Body of pancreas (tissue), 4 donors: ENCODE measurements around the gene PRMT2. TPM values are rescaled to one million over a fixed set of nuclear protein-coding genes. Genes with fewer than 3 reads are reported as not detected.

Experiments
- ATAC-seq: fragments of 150-250 bp; one replicate; pipeline ENCODE4 v1.9.1; 2016
- DNase-seq, 4 donors: peaks; one replicate each; pipeline ENCODE4 v3.0.0-alpha.2; 2019
- H3K27ac ChIP-seq, 4 donors: fragments of 200-600 bp; sonication (generic); 1 replicate in 3 of 4; 2 replicates in 1 of 4; pipeline versions ENCODE4 v1.5.1 to v1.6.1; 2016 to 2019; ENCODE audit warnings: mild to moderate bottlenecking in 1 of 4, mixed read lengths in 1 of 4, moderate library complexity in 1 of 4
- H3K27me3 ChIP-seq, 2 donors: fragments of 200-600 bp; sonication (generic); one replicate each; pipeline ENCODE4 v1.6.0; 2016; ENCODE audit warnings: mild to moderate bottlenecking in 1 of 2
- H3K36me3 ChIP-seq, 2 donors: fragments of 200-600 bp; sonication (generic); replicated peaks in 1 of 2; 2 replicates each; pipeline ENCODE4 v1.5.1; 2016; ENCODE audit warnings: low read depth in 2 of 2; ENCODE audit not compliant: insufficient read depth in 1 of 2
- H3K4me1 ChIP-seq: fragments of 200-600 bp; sonication (generic); one replicate; pipeline ENCODE4 v1.6.0; 2016
- H3K4me3 ChIP-seq, 2 donors: fragments of 200-600 bp; sonication (generic); 1 replicate in 1 of 2; 2 replicates in 1 of 2; pipeline ENCODE4 v1.5.1; 2016 to 2019
- H3K9me3 ChIP-seq, 3 donors: fragments of 200-600 bp; sonication (generic); 1 replicate in 2 of 3; 2 replicates in 1 of 3; pipeline ENCODE4 v1.5.1; 2016
- CTCF ChIP-seq, 7 experiments: fragments of 450-650 bp in 4 of 7; fragments of 200-600 bp in 3 of 7; sonication (generic) in 3 of 7; IDR thresholded peaks; one replicate each; pipeline ENCODE4 v1.5.1; 2016 to 2019; ENCODE audit warnings: antibody characterized with exemption in 7 of 7
- POLR2A ChIP-seq, 3 donors: fragments of 450-650 bp; IDR thresholded peaks; one replicate each; pipeline ENCODE4 v1.6.1; 2016; ENCODE audit warnings: antibody characterized with exemption in 3 of 3, mild to moderate bottlenecking in 2 of 3
- WGBS, 2 donors: methylation state at CpG; one replicate each; pipeline ENCODE4 v1.1.5; 2017; 5-methylcytosine and 5-hydroxymethylcytosine counted together
- intact Hi-C: fragments of 100-400 bp; cut with DNase I; formaldehyde crosslinking; loops from one replicate; pipeline ENCODE4 v1.15.1; 2023
- total RNA-seq, 2 donors: library from RNA; depleted of rRNA; stranded (reverse); fragments of >200 nt; gene quantifications; one replicate each; pipeline ENCODE4 v1.1.0, GENCODE V29; 2016

The PRMT2 gene
- total RNA-seq, 2 donors from 2014 or later: 30.0 to 63.6 TPM

GRCh38 chr21:46603228-46603627 lies 32.2 kb upstream of the PRMT2 start:
- Histone ChIP-seq H3K4me3 (no peak overlapping the region), H3K36me3 (no peaks in the 10 kb centered on the region), H3K9me3 (no peaks in the 10 kb centered on the region), H3K27me3 (no peaks in the 10 kb centered on the region), H3K4me1 (peaks cover 10% of the 10 kb centered on the region), H3K27ac (no peak overlapping the region)
- WGBS, 2 donors: 34 to 41% methylated on average over 8 to 9 of the region's 9 CpGs
- DNase-seq (no peak), ATAC-seq (no peak)
- intact Hi-C loops: no loop called here
- TF ChIP-seq POLR2A (IDR thresholded peaks at IDR 0.05) (no peak), CTCF (IDR thresholded peaks at IDR 0.05) (no peak)

GRCh38 chr21:46604329-46604974 lies 31.0 kb upstream of the PRMT2 start:
- Histone ChIP-seq H3K27ac (peak overlapping the region in 1 of 4 donors; percentile 45), H3K4me3 (no peak overlapping the region)
- ATAC-seq: no peak

GRCh38 chr21:46604975-46605766 lies 30.3 kb upstream of the PRMT2 start, which contains the start of gene S100B:
TSS of gene S100B (minus strand) at chr21:46605082. CDS start at chr21:46602415, 2,667 bp downstream.
- Histone ChIP-seq H3K36me3 (no peaks in the 10 kb centered on the region), H3K4me3 (no peak within 1 kb of the TSS), H3K4me1 (peaks cover 4% of the 10 kb centered on the region), H3K27me3 (no peaks in the 10 kb centered on the region), H3K27ac (peak within 1 kb of the TSS in 1 of 4 donors; percentile 45), H3K9me3 (no peaks in the 10 kb centered on the region)
- DNase-seq: peak in 1 of 4 donors; percentile 22
- TF ChIP-seq CTCF (IDR thresholded peaks at IDR 0.05) (no peak), POLR2A (IDR thresholded peaks at IDR 0.05) (no peak)
- peak; percentile 33 for ATAC-seq
- 65% methylated on average over 15 of the region's 15 CpGs for WGBS, 2 donors
- intact Hi-C loops: no loop called here

More at GRCh38 chr21:46604329-46604974, 31.0 kb upstream of the PRMT2 start:
- Histone ChIP-seq H3K36me3 (no peaks in the 10 kb centered on the region), H3K27me3 (no peaks in the 10 kb centered on the region), H3K4me1 (peaks cover 4% of the 10 kb centered on the region), H3K9me3 (no peaks in the 10 kb centered on the region)
- no peak for TF ChIP-seq POLR2A (IDR thresholded peaks at IDR 0.05)
- TF ChIP-seq CTCF (IDR thresholded peaks at IDR 0.05): no peak
- no peak for DNase-seq
- intact Hi-C loops: no loop called here
- WGBS, 2 donors: 60 to 70% methylated on average over 9 of the region's 9 CpGs

- TF ChIP-seq CTCF (IDR thresholded peaks at IDR 0.05) (no peak), POLR2A (IDR thresholded peaks at IDR 0.05) (peak in 1 of 3 donors; percentile 8)
- ATAC-seq: no peak
- no peak overlapping the region for H3K4me3 ChIP-seq
- intact Hi-C loops: no loop called here
- no peaks in the 10 kb centered on the region for H3K36me3 ChIP-seq
- DNase-seq: peak in 3 of 4 donors; percentile 22 to 65 (median 25)
- H3K27ac ChIP-seq: peak overlapping the region in 1 of 4 donors; percentile 45
- H3K27me3 ChIP-seq: no peaks in the 10 kb centered on the region
- H3K9me3 ChIP-seq: peaks cover 0 to 7% (median 0%) of the 10 kb centered on the region in 3 donors
- H3K4me1 ChIP-seq: peaks cover 4% of the 10 kb centered on the region
- 61 to 78% methylated on average over 7 to 14 of the region's 14 CpGs for WGBS, 2 donors
Observed at GRCh38 chr21:46605767-46606426, 29.6 kb upstream of the PRMT2 start.
